MM.1S (cell line): ENCODE results near the gene DTL.

ENCODE experiments used
- DNase-seq: peaks from one replicate; pipeline ENCODE4 v3.0.0-alpha.2; 2015
- H2AFZ ChIP-seq: fragments of 300-600 bp; sonication (generic); 2 replicates; pipeline ENCODE4 v1.6.0; 2016; ENCODE audit warnings: antibody characterized with exemption, low read length
- H3F3A ChIP-seq: fragments of 300-600 bp; sonication (generic); 2 replicates; pipeline ENCODE4 v1.6.1; 2016; ENCODE audit warnings: mild to moderate bottlenecking, antibody characterized with exemption, low read length, moderate library complexity, mixed read lengths; ENCODE audit not compliant: insufficient read depth
- H3K27ac ChIP-seq: fragments of 300-600 bp; sonication (generic); 2 replicates; pipeline ENCODE4 v1.5.1; 2016; ENCODE audit warnings: mild to moderate bottlenecking, low read length
- H3K27me3 ChIP-seq: fragments of 300-600 bp; sonication (generic); replicated peaks from 2 replicates; pipeline ENCODE4 v1.6.0; 2016; ENCODE audit warnings: low read length; ENCODE audit not compliant: insufficient read depth
- H3K36me3 ChIP-seq: fragments of 300-600 bp; sonication (generic); replicated peaks from 2 replicates; pipeline ENCODE4 v1.6.1; 2016; ENCODE audit warnings: mild to moderate bottlenecking, low read length, mixed read lengths; ENCODE audit not compliant: insufficient read depth
- H3K4me1 ChIP-seq: fragments of 300-600 bp; sonication (generic); 2 replicates; pipeline ENCODE4 v1.6.1; 2016; ENCODE audit warnings: low read length, mixed read lengths
- H3K4me2 ChIP-seq: fragments of 300-600 bp; sonication (generic); 2 replicates; pipeline ENCODE4 v1.6.0; 2016; ENCODE audit warnings: low read depth, low read length
- H3K4me3 ChIP-seq: fragments of 300-600 bp; sonication (generic); 2 replicates; pipeline ENCODE4 v1.5.1; 2016; ENCODE audit warnings: low read length, mixed read lengths
- H3K79me2 ChIP-seq: fragments of 300-600 bp; sonication (generic); 2 replicates; pipeline ENCODE4 v1.6.1; 2016; ENCODE audit warnings: mixed run types, low read length, mixed read lengths
- H3K9ac ChIP-seq: fragments of 300-600 bp; sonication (generic); 2 replicates; pipeline ENCODE4 v1.6.1; 2016; ENCODE audit warnings: low read length, mixed read lengths
- H3K9me2 ChIP-seq: fragments of 300-600 bp; sonication (generic); replicated peaks from 2 replicates; pipeline ENCODE4 v1.6.1; 2016; ENCODE audit warnings: mild to moderate bottlenecking, low read length, mixed read lengths; ENCODE audit not compliant: insufficient read depth
- H3K9me3 ChIP-seq: fragments of 300-600 bp; sonication (generic); replicated peaks from 2 replicates; pipeline ENCODE4 v1.6.1; 2016; ENCODE audit warnings: mild to moderate bottlenecking, low read length, mixed read lengths; ENCODE audit not compliant: insufficient read depth
- H4K20me1 ChIP-seq: fragments of 300-600 bp; sonication (generic); 2 replicates; pipeline ENCODE4 v1.6.1; 2016; ENCODE audit warnings: mild to moderate bottlenecking, low read length, moderate library complexity, mixed read lengths; ENCODE audit not compliant: insufficient read depth
- EZH2 ChIP-seq: fragments of 300-600 bp; sonication (generic); optimal IDR thresholded peaks from 2 replicates; pipeline ENCODE3; 2017; ENCODE audit warnings: low read depth, mild to moderate bottlenecking, antibody characterized with exemption, low read length, mixed read lengths
- EZH2phosphoT487 ChIP-seq: fragments of 300-600 bp; sonication (generic); IDR thresholded peaks from 2 replicates; pipeline ENCODE4 v1.6.1; 2018; ENCODE audit warnings: antibody characterized with exemption, low read length
- TF ChIP-seq, protein P1 (sequence below): fragments of 300-600 bp; sonication (generic); IDR thresholded peaks from 2 replicates; pipeline ENCODE4 v1.5.1; 2016; ENCODE audit warnings: antibody characterized with exemption, low read length, mixed read lengths

DTL gene

DNA sequence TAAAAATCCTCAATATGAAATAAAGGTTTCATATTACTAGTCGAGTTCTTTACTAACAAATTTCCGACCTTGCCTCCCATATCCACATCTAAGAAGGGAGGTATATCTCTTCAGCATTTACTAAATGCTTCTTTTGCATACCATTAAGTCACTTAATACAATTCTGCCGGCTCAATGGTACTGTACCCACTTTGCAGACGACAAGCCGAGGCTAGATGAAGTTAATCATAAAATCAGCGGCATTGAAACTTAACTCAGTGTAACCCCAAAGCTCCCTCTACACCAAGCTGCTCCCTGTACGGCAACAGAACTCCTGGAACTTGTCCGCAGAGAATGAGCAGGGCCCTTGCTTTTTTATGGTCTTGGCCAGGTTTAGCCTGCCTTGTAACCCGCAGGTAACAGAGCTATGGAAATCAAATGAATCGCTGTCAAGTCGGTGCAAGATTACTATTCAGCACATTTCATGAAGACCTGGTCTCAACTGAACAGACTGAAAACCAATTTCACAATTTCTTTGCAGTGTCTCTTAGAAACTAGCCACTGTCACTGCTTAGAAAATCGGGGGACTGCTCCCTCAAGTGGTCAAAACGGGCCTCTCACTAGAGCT is 929 bp upstream of the DTL start:
- no peak for DNase-seq
- H3K9ac ChIP-seq = peak overlapping the region; percentile 83
- H3K9me3 ChIP-seq = no peaks in the 10 kb centered on the region
- H3K36me3 ChIP-seq = peaks cover 3% of the 10 kb centered on the region; the same call in 1 of the 2 replicates
- H4K20me1 ChIP-seq = peaks cover 40% of the 10 kb centered on the region
- TF ChIP-seq, protein P1, sequence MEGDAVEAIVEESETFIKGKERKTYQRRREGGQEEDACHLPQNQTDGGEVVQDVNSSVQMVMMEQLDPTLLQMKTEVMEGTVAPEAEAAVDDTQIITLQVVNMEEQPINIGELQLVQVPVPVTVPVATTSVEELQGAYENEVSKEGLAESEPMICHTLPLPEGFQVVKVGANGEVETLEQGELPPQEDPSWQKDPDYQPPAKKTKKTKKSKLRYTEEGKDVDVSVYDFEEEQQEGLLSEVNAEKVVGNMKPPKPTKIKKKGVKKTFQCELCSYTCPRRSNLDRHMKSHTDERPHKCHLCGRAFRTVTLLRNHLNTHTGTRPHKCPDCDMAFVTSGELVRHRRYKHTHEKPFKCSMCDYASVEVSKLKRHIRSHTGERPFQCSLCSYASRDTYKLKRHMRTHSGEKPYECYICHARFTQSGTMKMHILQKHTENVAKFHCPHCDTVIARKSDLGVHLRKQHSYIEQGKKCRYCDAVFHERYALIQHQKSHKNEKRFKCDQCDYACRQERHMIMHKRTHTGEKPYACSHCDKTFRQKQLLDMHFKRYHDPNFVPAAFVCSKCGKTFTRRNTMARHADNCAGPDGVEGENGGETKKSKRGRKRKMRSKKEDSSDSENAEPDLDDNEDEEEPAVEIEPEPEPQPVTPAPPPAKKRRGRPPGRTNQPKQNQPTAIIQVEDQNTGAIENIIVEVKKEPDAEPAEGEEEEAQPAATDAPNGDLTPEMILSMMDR = no peak
- TF ChIP-seq EZH2 (no peak), EZH2phosphoT487 (no peak)
- H3K4me3 ChIP-seq = peak overlapping the region; percentile 89
- peaks cover 43% of the 10 kb centered on the region for H3K4me1 ChIP-seq
- no peaks in the 10 kb centered on the region for H3K9me2 ChIP-seq
- peak overlapping the region; percentile 20 for H2AFZ ChIP-seq
- H3K4me2 ChIP-seq = peak overlapping the region; percentile 80
- H3F3A ChIP-seq = peaks cover 40% of the 10 kb centered on the region
- H3K79me2 ChIP-seq = peaks cover 92% of the 10 kb centered on the region
- H3K27ac ChIP-seq = peak overlapping the region; percentile 82; the same call in 1 of the 2 replicates
- H3K27me3 ChIP-seq = no peaks in the 10 kb centered on the region

DNA sequence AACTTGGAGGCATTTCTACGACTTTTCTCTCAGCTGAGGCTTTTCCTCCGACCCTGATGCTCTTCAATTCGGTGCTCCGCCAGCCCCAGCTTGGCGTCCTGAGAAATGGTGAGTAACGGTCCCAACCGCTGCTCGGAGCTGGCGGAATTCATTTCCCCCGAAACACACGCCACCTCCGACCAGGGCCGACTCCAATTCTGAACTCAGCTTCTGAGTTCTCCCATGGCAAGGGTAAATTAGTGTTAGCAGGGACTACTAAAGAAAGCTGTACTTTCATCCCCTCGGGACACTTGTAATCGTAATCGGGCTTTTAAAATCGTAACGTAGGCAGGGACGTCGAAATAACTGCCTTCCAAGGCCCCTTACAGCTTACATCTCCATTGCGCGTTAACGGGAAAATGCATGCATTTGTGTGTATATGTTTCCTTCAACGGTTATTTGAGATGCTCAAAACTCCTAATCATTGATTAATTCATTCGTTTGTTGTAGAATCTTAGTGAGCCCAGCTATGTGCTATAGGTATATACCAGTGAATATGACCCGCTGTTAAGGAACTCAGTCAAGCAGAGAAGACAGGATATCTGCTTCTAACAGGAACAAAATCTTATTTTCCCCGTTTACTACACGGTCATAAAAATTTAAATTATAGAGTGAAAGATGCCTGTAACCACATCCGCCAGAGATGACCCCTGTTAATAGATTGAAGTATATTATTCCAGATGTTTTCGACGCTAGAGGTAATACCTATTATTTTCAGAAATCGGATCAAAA is 472 bp downstream of the DTL start:
- Histone ChIP-seq H3K4me2 (peak overlapping the region; percentile 74), H2AFZ (peak overlapping the region; percentile 82), H3K36me3 (peaks cover 3% of the 10 kb centered on the region; the same call in 1 of the 2 replicates), H3K9me2 (no peaks in the 10 kb centered on the region), H4K20me1 (peaks cover 32% of the 10 kb centered on the region), H3K4me1 (peaks cover 49% of the 10 kb centered on the region), H3K79me2 (peaks cover 91% of the 10 kb centered on the region), H3K9ac (peak overlapping the region; percentile 83), H3K4me3 (peak overlapping the region; percentile 89), H3K27me3 (no peaks in the 10 kb centered on the region), H3F3A (peaks cover 54% of the 10 kb centered on the region), H3K27ac (peak overlapping the region; percentile 82), H3K9me3 (no peaks in the 10 kb centered on the region)
- DNase-seq = no peak
- TF ChIP-seq, protein P1 = no peak

DNA sequence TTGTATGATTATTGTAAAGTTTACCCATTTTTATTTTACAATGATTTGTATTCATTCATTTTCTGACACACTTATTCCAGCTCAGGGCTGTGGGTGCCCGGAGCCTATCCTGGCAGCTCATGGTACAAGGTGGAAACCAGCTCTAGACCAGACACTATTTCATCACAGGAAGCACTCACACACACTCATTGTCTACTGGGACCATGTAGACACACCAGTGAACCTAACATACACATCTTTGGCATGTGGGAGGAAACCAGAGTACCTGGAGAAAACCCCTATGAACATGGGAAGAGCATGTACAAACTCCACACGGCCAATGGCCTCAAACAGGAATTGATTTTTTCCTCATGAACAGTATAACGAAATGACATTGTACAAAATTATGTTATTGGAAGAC is 2.4 kb downstream of the DTL start:
- Histone ChIP-seq H3F3A (peaks cover 53% of the 10 kb centered on the region), H3K79me2 (peaks cover 91% of the 10 kb centered on the region), H3K4me2 (peak overlapping the region; percentile 74), H2AFZ (no peak overlapping the region), H3K9me2 (no peaks in the 10 kb centered on the region), H3K4me1 (peaks cover 37% of the 10 kb centered on the region), H4K20me1 (peaks cover 33% of the 10 kb centered on the region; the same call in 1 of the 2 replicates), H3K9me3 (no peaks in the 10 kb centered on the region), H3K27me3 (no peaks in the 10 kb centered on the region), H3K36me3 (peaks cover 10% of the 10 kb centered on the region; the same call in 1 of the 2 replicates), H3K27ac (no peak overlapping the region), H3K4me3 (peak overlapping the region; percentile 89), H3K9ac (no peak overlapping the region; the same call in 1 of the 2 replicates)
- no peak for DNase-seq
- TF ChIP-seq EZH2phosphoT487 (no peak), EZH2 (no peak)
- TF ChIP-seq, protein P1 = no peak
